ENCODE data around the gene GIPC2.

GRCh38 chr1:78102082-78102481 is 56.3 kb downstream of the GIPC2 start:
- TF ChIP-seq CTCF (IDR thresholded peaks at IDR 0.05; ENCODE audit: low read depth, low read length, poor library complexity, severe bottlenecking) (no peak), EZH2phosphoT487 (IDR thresholded peaks at IDR 0.05; ENCODE audit: borderline replicate concordance, low read length) (no peak)
